GM21825 (cell line): ENCODE results near the gene MIOS.

Source experiments
- ATAC-seq: cut with Tn5 transposase; IDR thresholded peaks from one replicate; pipeline ENCODE4 v1.9.1; 2021; ENCODE audit warnings: mild to moderate bottlenecking, moderate library complexity; ENCODE audit not compliant: unreplicated experiment

MIOS gene

GRCh38 chr7:7566651-7567611 is at the start of gene MIOS:
TSS of gene MIOS (plus strand) at chr7:7566884. CDS start at chr7:7572476, 5,592 bp downstream.
- peak; percentile 71 for ATAC-seq

DNA sequence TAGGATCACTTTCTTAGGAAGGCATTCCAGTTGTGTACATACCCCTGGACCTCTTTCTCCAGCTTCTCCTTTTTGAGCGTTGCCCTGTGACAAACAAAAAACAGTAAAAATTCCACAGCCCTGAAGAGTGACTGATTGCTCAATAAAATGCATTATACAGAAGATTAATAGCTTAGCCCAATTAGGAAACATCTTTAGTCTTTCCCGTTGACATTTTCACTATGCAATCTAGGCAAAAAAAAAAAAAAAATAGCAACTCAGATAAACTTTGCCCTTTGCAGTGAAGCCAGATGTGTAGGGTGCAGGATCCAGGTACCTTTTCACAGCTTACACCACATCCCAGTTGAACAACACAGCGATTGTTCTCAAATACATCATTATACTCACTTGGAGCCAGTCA is 48.9 kb upstream of the MIOS start:
- ATAC-seq = no peak

DNA sequence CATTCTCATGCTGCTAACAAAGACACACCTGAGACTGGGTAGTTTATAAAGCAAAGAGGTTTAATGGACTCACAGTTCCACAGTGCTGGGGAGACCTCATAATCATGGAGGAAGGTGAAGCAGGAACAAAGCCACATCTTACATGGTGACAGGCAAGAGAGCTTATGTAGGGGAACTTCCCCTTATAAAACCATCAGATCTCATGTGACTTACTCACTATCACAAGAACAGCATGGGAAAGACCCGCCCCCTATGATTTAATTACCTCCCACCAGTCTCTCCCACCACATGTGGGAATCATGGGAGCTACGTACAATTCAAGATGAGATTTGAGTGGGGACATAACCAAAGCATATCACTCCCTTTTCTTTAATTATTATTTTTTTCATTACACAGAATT is 47.6 kb upstream of the MIOS start:
- no peak for ATAC-seq

DNA sequence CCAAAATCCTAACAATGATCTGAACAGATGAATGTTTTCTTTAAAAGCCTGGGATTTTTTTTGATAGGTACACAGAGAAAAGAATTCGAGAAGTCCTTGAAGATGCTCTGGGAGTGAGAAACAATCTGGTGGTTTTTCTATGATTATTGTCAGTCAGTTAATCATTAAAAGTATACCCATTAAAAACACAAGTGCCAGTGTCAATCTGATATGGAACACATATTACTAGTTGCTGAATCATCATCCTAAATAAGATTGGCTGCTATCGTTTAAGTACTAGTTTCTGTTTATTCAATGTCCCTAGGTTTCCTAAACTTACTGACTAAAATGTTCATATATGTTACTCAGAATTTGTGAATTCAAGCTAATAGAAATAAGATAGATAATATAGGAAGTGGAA is 47.2 kb upstream of the MIOS start:
- no peak for ATAC-seq

GRCh38 chr7:7521259-7521658 is 45.4 kb upstream of the MIOS start:
- no peak for ATAC-seq

DNA sequence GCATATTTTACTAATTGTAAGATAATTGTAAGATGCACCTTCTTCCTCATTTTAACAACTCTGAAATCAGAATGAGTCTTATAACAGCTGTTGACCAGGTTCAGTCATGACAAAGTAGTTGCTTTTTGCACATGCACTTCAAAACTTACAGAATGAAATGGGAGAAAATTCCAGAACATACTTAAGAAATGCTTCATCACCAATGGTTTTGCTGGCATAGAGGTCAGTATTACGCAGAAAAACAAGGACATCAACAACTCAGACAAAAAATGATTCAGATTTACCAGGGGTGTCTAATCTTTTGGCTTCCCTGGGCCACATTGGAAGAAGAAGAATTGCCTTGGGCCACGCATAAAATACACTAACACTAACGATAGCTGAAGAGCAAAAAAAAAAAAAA is 44.3 kb upstream of the MIOS start:
- ATAC-seq = no peak

- no peak for ATAC-seq
These were observed 42.6 kb upstream of the MIOS start for GRCh38 chr7:7524121-7524520.

- no peak for ATAC-seq
These were observed 40.7 kb upstream of the MIOS start for GRCh38 chr7:7526006-7526405.

DNA sequence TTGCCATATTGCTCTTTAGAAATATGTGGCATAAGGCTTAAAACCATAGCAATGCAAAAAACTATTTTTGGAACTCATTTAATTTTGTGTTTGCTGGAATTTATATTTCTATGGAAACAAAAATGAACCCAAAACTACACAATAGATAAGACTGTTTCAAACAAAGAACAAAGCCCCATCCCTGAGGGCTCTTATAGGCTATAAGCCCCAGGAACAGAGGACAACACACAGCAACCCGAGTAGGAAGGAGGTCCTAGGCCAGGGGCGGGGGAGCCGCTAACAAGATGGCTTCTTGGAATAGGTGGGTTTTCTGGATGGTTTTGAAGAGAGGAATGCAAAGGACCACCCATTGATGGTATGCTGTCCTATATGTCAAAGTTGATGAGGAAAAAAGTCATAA is 39.6 kb upstream of the MIOS start:
- ATAC-seq = no peak

- ATAC-seq = no peak
These were observed 37.4 kb upstream of the MIOS start for GRCh38 chr7:7529328-7529727.

- ATAC-seq = no peak
These were observed 32.8 kb upstream of the MIOS start for GRCh38 chr7:7533831-7534430.

GRCh38 chr7:7535691-7536090 is 31.0 kb upstream of the MIOS start, which contains the start of gene COL28A1:
TSS of gene COL28A1 (minus strand) at chr7:7535873. CDS start at chr7:7532875, 2,998 bp downstream.
- ATAC-seq = no peak

DNA sequence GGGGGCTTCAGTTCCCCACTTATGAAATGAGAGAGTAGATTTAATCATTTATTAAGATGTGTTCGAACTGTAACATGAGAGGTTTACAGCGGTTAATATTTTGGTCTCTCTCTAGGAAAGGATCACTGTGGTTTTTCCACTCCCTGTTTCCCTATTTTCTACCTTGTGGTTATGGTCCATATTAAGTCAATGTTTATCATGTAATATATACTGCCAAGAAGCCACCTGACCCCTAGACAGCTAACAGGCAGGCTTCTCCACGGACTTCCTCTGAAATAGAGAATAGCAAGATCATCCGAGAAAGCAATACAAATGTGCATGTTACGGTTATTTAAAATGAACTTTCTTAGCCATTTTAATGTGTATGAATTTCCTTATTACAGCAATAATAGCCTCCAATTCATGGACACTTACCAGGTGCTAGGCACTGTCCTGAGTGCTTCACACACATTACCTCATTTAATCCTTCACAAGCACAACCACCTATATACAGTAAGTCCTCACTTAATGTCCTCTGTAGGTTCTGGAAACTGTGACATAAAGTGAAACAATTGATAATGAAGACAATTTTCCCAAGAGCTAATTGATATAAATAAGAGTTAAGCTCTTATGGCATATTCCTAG is 30.2 kb upstream of the MIOS start:
- ATAC-seq = no peak

GRCh38 chr7:7537711-7538110 is 29.0 kb upstream of the MIOS start:
- ATAC-seq = no peak

DNA sequence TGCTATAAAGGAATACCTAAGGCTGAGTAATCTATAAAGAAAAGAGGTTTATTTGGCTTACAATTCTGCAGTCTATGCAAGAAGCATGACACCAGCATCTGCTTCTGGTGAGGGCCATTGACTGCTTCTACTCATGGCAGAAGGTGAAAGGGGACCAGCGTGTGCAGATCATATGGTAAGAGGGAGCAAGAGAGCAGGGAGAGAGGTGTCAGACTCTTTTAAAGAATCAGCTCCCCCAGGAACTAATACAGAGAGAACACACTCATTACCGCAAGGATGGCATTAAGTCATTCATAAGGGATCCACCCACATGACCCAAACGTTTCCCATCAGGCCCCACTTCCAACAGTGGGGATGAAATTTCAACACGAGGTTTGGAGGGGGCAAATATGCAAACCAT is 27.5 kb upstream of the MIOS start:
- ATAC-seq = no peak

DNA sequence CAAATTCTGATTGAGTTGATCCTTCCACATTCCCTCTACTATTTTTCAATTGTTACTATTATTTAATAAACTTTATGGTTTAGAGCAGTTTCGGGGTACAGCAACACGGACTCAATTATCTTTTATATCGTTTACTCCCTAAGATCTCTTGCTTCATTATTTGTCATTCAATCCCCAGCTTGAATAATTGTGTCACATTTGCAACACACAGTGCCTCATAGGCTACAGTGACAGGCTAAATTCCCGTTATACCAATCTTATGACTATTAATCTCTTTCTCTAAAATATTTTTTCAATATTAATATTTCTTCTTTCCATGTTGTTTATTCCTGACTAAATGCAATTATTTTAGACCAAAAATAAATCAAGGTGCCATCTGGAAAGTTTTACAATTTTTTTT is 27.0 kb upstream of the MIOS start:
- ATAC-seq = no peak

- no peak for ATAC-seq
These were observed 24.3 kb upstream of the MIOS start for GRCh38 chr7:7542251-7542835.

DNA sequence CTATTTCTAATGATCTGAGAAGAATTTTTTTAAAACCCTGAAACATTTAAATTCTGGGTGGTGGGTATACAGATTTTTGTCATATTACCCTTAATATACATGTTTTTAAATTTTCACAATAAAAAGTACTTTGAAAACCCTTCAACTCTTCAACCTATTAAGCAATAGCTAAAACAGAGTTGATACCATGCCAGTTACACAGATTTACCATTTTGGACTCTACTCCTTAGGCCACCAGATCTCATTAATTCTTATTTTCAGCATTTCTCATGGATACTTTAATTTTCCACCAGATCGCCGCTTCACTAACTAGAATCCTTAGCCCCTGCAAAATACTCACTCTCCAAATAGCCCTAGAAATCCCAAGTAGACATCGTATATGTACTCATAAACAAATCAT is 18.3 kb upstream of the MIOS start:
- ATAC-seq = no peak

GRCh38 chr7:7550663-7551062 is 16.0 kb upstream of the MIOS start:
- ATAC-seq = no peak

GRCh38 chr7:7552199-7552598 is 14.5 kb upstream of the MIOS start:
- ATAC-seq = no peak

DNA sequence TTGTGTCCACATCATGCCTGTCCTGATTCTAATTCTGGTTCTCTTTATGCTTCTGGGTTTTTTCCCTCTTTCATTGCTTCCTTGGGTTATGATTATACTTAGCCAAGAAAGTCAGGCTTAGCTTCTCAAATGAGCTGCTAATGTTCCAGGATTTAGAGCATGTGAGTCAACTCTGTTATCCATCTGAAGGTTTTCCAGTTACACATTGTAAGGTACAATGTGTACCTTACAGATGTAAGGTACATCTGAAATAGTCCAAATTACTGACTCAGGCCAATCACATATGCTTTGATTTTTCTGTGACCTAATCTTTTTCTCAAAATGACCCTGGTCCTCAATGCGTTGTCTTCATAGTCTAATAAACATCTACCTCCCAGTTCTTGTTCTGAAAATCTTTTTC is 13.3 kb upstream of the MIOS start:
- no peak for ATAC-seq
